Smooth muscle cell (in vitro differentiated cells): Measurements from ENCODE around the gene OBP2A. TPM values are rescaled to one million over a fixed set of nuclear protein-coding genes. Genes with fewer than 3 reads are reported as not detected.

Source experiments
- DNase-seq: peaks from one replicate; lab custom pipeline; 2025; ENCODE audit not compliant: unreplicated experiment; lab: John Stamatoyannopoulos, UW
- H2AFZ ChIP-seq: fragments of 200-600 bp; sonication (generic); 2 replicates; pipeline ENCODE4 v1.6.0; 2016; ENCODE audit warnings: antibody characterized with exemption, low read depth, mild to moderate bottlenecking
- H3F3A ChIP-seq: fragments of 200-600 bp; sonication (generic); 2 replicates; pipeline ENCODE4 v1.6.0; 2017; ENCODE audit warnings: antibody characterized with exemption, low read depth
- H3K27ac ChIP-seq: fragments of 200-600 bp; sonication (generic); 2 replicates; pipeline ENCODE4 v1.5.1; 2016; ENCODE audit warnings: low read depth, mild to moderate bottlenecking
- H3K27me3 ChIP-seq: fragments of 200-600 bp; sonication (generic); 2 replicates; pipeline ENCODE4 v1.6.1; 2016; ENCODE audit warnings: low read depth, mild to moderate bottlenecking
- H3K36me3 ChIP-seq: fragments of 200-600 bp; sonication (generic); 2 replicates; pipeline ENCODE4 v1.5.1; 2016; ENCODE audit warnings: low read depth
- H3K4me1 ChIP-seq: fragments of 200-600 bp; sonication (generic); 2 replicates; pipeline ENCODE4 v1.5.1; 2016; ENCODE audit warnings: low read depth
- H3K4me2 ChIP-seq: fragments of 200-600 bp; sonication (generic); 2 replicates; pipeline ENCODE4 v1.6.0; 2016; ENCODE audit warnings: mild to moderate bottlenecking
- H3K4me3 ChIP-seq: fragments of 200-600 bp; sonication (generic); 2 replicates; pipeline ENCODE4 v1.5.1; 2016; ENCODE audit warnings: mild to moderate bottlenecking
- H3K79me2 ChIP-seq: fragments of 200-600 bp; sonication (generic); 2 replicates; pipeline ENCODE4 v1.6.0; 2016; ENCODE audit warnings: low read depth, mild to moderate bottlenecking
- H3K9ac ChIP-seq: fragments of 200-600 bp; sonication (generic); 2 replicates; pipeline ENCODE4 v1.6.0; 2016; ENCODE audit warnings: low read depth
- H3K9me3 ChIP-seq: fragments of 200-600 bp; sonication (generic); replicated peaks from 2 replicates; pipeline ENCODE4 v1.5.1; 2016; ENCODE audit warnings: low read depth
- H4K20me1 ChIP-seq: fragments of 200-600 bp; sonication (generic); 2 replicates; pipeline ENCODE4 v1.6.0; 2016; ENCODE audit warnings: low read depth
- CTCF ChIP-seq: fragments of 200-600 bp; sonication (generic); IDR thresholded peaks from 2 replicates; pipeline ENCODE4 v1.5.1; 2017; ENCODE audit warnings: borderline replicate concordance, mild to moderate bottlenecking, antibody characterized with exemption; ENCODE audit not compliant: insufficient read depth, poor library complexity, severe bottlenecking
- WGBS: methylation state at CpG from one replicate; pipeline ENCODE4 v1.1.7; 2016; ENCODE audit warnings: low lambda C conversion rate; 5-methylcytosine and 5-hydroxymethylcytosine counted together
- polyA plus RNA-seq: library from polyadenylated mRNA; unstranded; fragments of >200 nt; fragmentation: Nextera tagmentation; extraction: Ambion mirVana; gene quantifications from 2 replicates; pipeline ENCODE4 v1.2.1, GENCODE V29; 2016
- total RNA-seq: library from RNA; depleted of rRNA; stranded (reverse); fragments of >200 nt; gene quantifications from 2 replicates; pipeline ENCODE4 v1.2.3, GENCODE V29; 2014

OBP2A gene
- total and polyA plus RNA-seq, 2 experiments from 2014 or later = 0.61 TPM; not detected in 1

- Histone ChIP-seq H2AFZ (no peak overlapping the region), H3K36me3 (no peaks in the 10 kb centered on the region), H3K4me3 (no peak overlapping the region), H3K9ac (no peak overlapping the region), H3K79me2 (no peaks in the 10 kb centered on the region), H3K4me1 (no peaks in the 10 kb centered on the region), H3K27ac (no peak overlapping the region), H3K4me2 (no peak overlapping the region), H3K27me3 (no peaks in the 10 kb centered on the region), H3F3A (no peaks in the 10 kb centered on the region), H3K9me3 (no peaks in the 10 kb centered on the region), H4K20me1 (no peaks in the 10 kb centered on the region)
- 91% methylated on average over 16 of the region's 20 CpGs for WGBS
- no peak for TF ChIP-seq CTCF
- no peak for DNase-seq
Observed at GRCh38 chr9:135588886-135589595, 43.1 kb downstream of the OBP2A start.

- 90% methylated on average over 15 of the region's 15 CpGs for WGBS
- no peak overlapping the region for H3K9ac ChIP-seq
- H3F3A ChIP-seq = no peaks in the 10 kb centered on the region
- H3K4me1 ChIP-seq = no peaks in the 10 kb centered on the region
- H3K4me2 ChIP-seq = no peak overlapping the region
- DNase-seq = no peak
- H3K4me3 ChIP-seq = no peak overlapping the region
- H3K79me2 ChIP-seq = no peaks in the 10 kb centered on the region
- H3K9me3 ChIP-seq = no peaks in the 10 kb centered on the region
- no peak overlapping the region for H2AFZ ChIP-seq
- H3K27me3 ChIP-seq = no peaks in the 10 kb centered on the region
- no peak overlapping the region for H3K27ac ChIP-seq
- H3K36me3 ChIP-seq = no peaks in the 10 kb centered on the region
- no peaks in the 10 kb centered on the region for H4K20me1 ChIP-seq
- TF ChIP-seq CTCF = no peak
Observed at GRCh38 chr9:135589596-135590485, 43.9 kb downstream of the OBP2A start.

- Histone ChIP-seq H3K4me3 (no peak overlapping the region), H3K9me3 (no peaks in the 10 kb centered on the region), H4K20me1 (no peaks in the 10 kb centered on the region), H3K27me3 (no peaks in the 10 kb centered on the region), H3K4me1 (no peaks in the 10 kb centered on the region), H2AFZ (no peak overlapping the region), H3K36me3 (no peaks in the 10 kb centered on the region), H3K4me2 (no peak overlapping the region), H3F3A (no peaks in the 10 kb centered on the region), H3K79me2 (no peaks in the 10 kb centered on the region), H3K27ac (no peak overlapping the region), H3K9ac (no peak overlapping the region)
- TF ChIP-seq CTCF = no peak
- no peak for DNase-seq
- WGBS = 88% methylated on average over 24 of the region's 25 CpGs
Observed at GRCh38 chr9:135590486-135591079, 44.7 kb downstream of the OBP2A start.
